Ovary (tissue), 3 donors: ENCODE results near the gene AGMAT.

Experiments
- CTCF ChIP-seq, 3 donors: fragments of 450-650 bp in 2 of 3; fragments of 200-600 bp in 1 of 3; IDR thresholded peaks; one replicate each; pipeline versions ENCODE4 v1.5.1 to v1.8.0; 2016 to 2022; ENCODE audit warnings: antibody characterized with exemption in 3 of 3, mild to moderate bottlenecking in 1 of 3
- EP300 ChIP-seq: sonication (generic); formaldehyde crosslinking; IDR thresholded peaks from one replicate; pipeline ENCODE4 v1.6.1; 2017; ENCODE audit warnings: antibody characterized with exemption
- donor health status: DM: no; HTN: no; CAD: no.

- TF ChIP-seq EP300 (no peak), CTCF (IDR thresholded peaks at IDR 0.05) (no peak)
These were observed 5.2 kb downstream of the AGMAT start for GRCh38 chr1:15579683-15580047.
